Keratinocyte (primary cell): ENCODE results near the gene DIO3.

ENCODE experiments used
- CTCF ChIP-seq, 3 experiments: IDR thresholded peaks in 1 of 3; conservative IDR thresholded peaks in 1 of 3; optimal IDR thresholded peaks in 1 of 3; 2 replicates in 2 of 3; 3 replicates in 1 of 3; pipeline versions ENCODE3 to v1.5.1; 2011; ENCODE audit warnings: low read length in 3 of 3, mild to moderate bottlenecking in 3 of 3, moderate library complexity in 2 of 3, control low read depth in 1 of 3, inconsistent platforms in 1 of 3; ENCODE audit not compliant: insufficient read depth in 2 of 3; ENCODE audit errors: extremely low read depth in 1 of 3
- EZH2 ChIP-seq: IDR thresholded peaks from one replicate; pipeline ENCODE4 v1.6.1; 2012; ENCODE audit warnings: inconsistent platforms, mild to moderate bottlenecking, low read length, moderate library complexity

- TF ChIP-seq CTCF (optimal IDR thresholded peaks at IDR 0.05 in 1 of 3, IDR thresholded peaks at IDR 0.05 in 1 of 3, conservative IDR thresholded peaks at IDR 0.05 in 1 of 3; ENCODE audit: extremely low read depth in 1 of 3, insufficient read depth in 2 of 3, low read length in 3 of 3) (no peak), EZH2 (no peak)
Observed at GRCh38 chr14:101604935-101605780, 43.9 kb downstream of the DIO3 start.
